BLaER1 (cell line): Measurements from ENCODE around the gene LRRC51.
"Not testable (repeated sequence)": the region's sequence is repeated elsewhere in the genome, so short reads cannot be mapped to it uniquely, and the experiment has no call there.

Experiments
- H3K27ac ChIP-seq: shearing (Covaris generic); formaldehyde crosslinking; 2 replicates; pipeline ENCODE4 v1.8.1; 2022
- H3K27me3 ChIP-seq: shearing (Covaris generic); formaldehyde crosslinking; 2 replicates; pipeline ENCODE4 v1.8.1; 2022
- H3K36me3 ChIP-seq: shearing (Covaris generic); formaldehyde crosslinking; 2 replicates; pipeline ENCODE4 v1.8.1; 2022
- H3K4me1 ChIP-seq: shearing (Covaris generic); formaldehyde crosslinking; 2 replicates; pipeline ENCODE4 v1.8.1; 2022
- H3K4me2 ChIP-seq: shearing (Covaris generic); formaldehyde crosslinking; 2 replicates; pipeline ENCODE4 v1.8.1; 2022
- H3K4me3 ChIP-seq: shearing (Covaris generic); formaldehyde crosslinking; 2 replicates; pipeline ENCODE4 v1.8.1; 2022
- H3K9ac ChIP-seq: shearing (Covaris generic); formaldehyde crosslinking; 2 replicates; pipeline ENCODE4 v1.8.1; 2022
- H3K9me3 ChIP-seq: shearing (Covaris generic); formaldehyde crosslinking; 2 replicates; pipeline ENCODE4 v1.8.1; 2022
- H4K20me1 ChIP-seq: shearing (Covaris generic); formaldehyde crosslinking; 2 replicates; pipeline ENCODE4 v1.8.1; 2022
- Cebpa-rat ChIP-seq: shearing (Covaris generic); IDR thresholded peaks from 2 replicates; pipeline ENCODE4 v1.8.1; 2022

LRRC51 gene

DNA sequence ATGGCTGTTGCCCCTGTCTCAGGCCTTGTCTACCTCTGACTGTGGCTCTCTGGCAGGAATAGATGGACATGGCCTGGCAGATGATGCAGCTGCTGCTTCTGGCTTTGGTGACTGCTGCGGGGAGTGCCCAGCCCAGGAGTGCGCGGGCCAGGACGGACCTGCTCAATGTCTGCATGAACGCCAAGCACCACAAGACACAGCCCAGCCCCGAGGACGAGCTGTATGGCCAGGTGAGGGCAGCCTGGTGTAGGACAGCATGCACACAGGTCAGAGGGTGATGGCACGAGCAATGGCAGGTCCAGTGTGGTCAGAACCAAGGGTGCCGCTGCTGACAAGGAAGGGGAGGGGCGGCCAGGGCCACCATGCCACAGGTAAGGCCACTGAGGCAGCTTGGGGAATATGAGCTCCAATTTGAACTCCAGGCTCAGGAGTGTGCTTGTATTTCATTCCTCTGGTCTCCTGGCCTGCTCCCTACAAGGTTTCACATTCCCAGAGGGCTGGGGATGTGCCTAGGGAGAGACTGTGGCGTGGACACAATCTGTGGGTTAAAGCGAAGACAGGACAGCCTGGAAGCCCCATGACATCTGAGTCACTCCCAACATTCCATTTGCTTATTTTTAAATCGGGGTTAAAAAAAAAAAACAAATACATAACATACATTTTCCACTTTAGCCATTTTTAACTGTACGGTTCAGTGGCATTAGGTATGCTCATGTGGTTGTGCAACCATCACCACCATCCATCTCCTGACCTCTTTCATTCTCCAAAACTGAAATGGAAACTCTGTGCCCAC lies 55.4 kb downstream of the LRRC51 start:
- H3K4me1 ChIP-seq = no peaks in the 10 kb centered on the region
- H3K4me2 ChIP-seq = no peak overlapping the region
- no peak for TF ChIP-seq Cebpa-rat
- no peak overlapping the region for H3K4me3 ChIP-seq
- H3K36me3 ChIP-seq = no peaks in the 10 kb centered on the region
- H4K20me1 ChIP-seq = no peaks in the 10 kb centered on the region
- H3K27ac ChIP-seq = no peak overlapping the region
- H3K9me3 ChIP-seq = 0 out of 2 replicates have a peak, but pooled peaks cover under 1% of the 10 kb centered on the region
- no peaks in the 10 kb centered on the region for H3K27me3 ChIP-seq
- no peak overlapping the region for H3K9ac ChIP-seq

DNA sequence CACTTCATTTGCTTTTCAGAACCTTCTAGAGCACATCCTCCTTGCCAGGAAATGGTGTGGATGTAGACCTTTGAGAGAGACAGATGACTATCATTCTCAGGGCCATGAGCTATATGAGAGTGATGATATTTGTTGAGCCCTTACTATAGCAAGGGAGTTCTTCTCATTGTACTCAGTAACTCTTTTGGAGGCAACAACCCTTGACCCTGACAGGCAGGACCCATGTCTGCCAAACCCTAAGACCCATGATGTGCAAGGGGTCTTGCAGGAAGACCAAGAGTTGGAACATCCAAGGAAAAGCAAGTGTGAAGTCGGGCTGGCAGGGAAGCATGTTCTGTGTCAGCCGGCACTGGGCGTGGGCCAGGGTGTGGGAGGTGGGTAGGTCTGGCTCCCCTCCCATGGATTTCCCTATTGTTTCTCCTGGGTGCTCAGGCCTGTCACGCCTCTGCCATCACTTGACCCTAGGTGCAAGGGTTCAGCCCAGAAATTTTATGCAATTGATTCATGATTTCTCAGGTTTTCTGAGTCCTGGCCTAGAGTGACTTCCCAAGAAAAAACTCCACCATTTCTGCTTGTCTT lies 56.1 kb downstream of the LRRC51 start:
- Histone ChIP-seq H3K27ac (no peak overlapping the region), H3K4me1 (no peaks in the 10 kb centered on the region)

DNA sequence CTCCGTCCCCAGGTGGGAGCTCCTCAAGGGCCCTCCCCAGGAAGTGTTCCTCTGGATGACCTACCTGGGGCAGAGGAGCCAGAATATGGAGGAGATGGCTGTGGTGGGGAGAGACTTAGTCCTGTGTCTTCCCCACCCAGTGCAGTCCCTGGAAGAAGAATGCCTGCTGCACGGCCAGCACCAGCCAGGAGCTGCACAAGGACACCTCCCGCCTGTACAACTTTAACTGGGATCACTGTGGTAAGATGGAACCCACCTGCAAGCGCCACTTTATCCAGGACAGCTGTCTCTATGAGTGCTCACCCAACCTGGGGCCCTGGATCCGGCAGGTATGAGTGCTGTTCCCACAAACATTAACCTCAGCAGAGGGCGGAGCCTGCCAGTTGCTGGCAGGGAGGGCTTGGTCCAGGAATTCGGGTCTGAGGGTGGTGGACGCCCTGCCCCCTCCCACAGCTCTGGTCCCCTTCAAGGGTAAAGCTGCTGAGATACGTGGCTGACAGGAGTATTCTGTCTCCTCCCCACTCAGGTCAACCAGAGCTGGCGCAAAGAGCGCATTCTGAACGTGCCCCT lies 58.3 kb downstream of the LRRC51 start:
- H3K4me1 ChIP-seq = no peaks in the 10 kb centered on the region

More for the DNA sequence above, 56.1 kb downstream of the LRRC51 start:
- Histone ChIP-seq H3K36me3 (no peaks in the 10 kb centered on the region), H3K4me3 (no peak overlapping the region), H3K9ac (no peak overlapping the region), H3K9me3 (no peaks in the 10 kb centered on the region), H3K27me3 (no peaks in the 10 kb centered on the region), H4K20me1 (no peaks in the 10 kb centered on the region), H3K4me2 (no peak overlapping the region)
- no peak for TF ChIP-seq Cebpa-rat

DNA sequence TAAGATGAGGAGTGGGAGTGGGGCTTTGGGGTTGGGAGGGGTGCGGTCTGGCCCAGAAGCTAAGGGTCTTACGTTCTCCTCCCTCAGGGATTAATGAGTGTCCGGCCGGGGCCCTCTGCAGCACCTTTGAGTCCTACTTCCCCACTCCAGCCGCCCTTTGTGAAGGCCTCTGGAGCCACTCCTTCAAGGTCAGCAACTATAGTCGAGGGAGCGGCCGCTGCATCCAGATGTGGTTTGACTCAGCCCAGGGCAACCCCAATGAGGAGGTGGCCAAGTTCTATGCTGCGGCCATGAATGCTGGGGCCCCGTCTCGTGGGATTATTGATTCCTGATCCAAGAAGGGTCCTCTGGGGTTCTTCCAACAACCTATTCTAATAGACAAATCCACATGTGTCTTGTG lies 58.9 kb downstream of the LRRC51 start:
- Histone ChIP-seq H3K9me3 (no peaks in the 10 kb centered on the region), H3K4me2 (no peak overlapping the region), H3K27ac (no peak overlapping the region), H3K4me1 (no peaks in the 10 kb centered on the region), H3K4me3 (no peak overlapping the region), H3K27me3 (no peaks in the 10 kb centered on the region), H3K36me3 (no peaks in the 10 kb centered on the region), H3K9ac (no peak overlapping the region), H4K20me1 (no peaks in the 10 kb centered on the region)
- TF ChIP-seq Cebpa-rat = no peak

More for the DNA sequence above, 58.3 kb downstream of the LRRC51 start:
- Histone ChIP-seq H3K9ac (no peak overlapping the region), H3K4me2 (no peak overlapping the region), H3K9me3 (no peaks in the 10 kb centered on the region), H3K4me3 (no peak overlapping the region), H4K20me1 (no peaks in the 10 kb centered on the region), H3K27me3 (no peaks in the 10 kb centered on the region), H3K36me3 (no peaks in the 10 kb centered on the region), H3K27ac (no peak overlapping the region)
- no peak for TF ChIP-seq Cebpa-rat

GRCh38 chr11:72140661-72141060 lies 60.0 kb downstream of the LRRC51 start:
- no peak for TF ChIP-seq Cebpa-rat
- no peaks in the 10 kb centered on the region for H4K20me1 ChIP-seq
- no peak overlapping the region for H3K4me2 ChIP-seq
- H3K4me3 ChIP-seq = no peak overlapping the region
- no peak overlapping the region for H3K27ac ChIP-seq
- no peak overlapping the region for H3K9ac ChIP-seq
- H3K4me1 ChIP-seq = no peaks in the 10 kb centered on the region
- no peaks in the 10 kb centered on the region for H3K36me3 ChIP-seq
- H3K9me3 ChIP-seq = no peaks in the 10 kb centered on the region
- no peaks in the 10 kb centered on the region for H3K27me3 ChIP-seq

- Histone ChIP-seq H3K4me1 (no peaks in the 10 kb centered on the region), H3K27ac (no peak overlapping the region), H3K4me2 (no peak overlapping the region)
Observed at GRCh38 chr11:72141066-72141465, 60.4 kb downstream of the LRRC51 start.

DNA sequence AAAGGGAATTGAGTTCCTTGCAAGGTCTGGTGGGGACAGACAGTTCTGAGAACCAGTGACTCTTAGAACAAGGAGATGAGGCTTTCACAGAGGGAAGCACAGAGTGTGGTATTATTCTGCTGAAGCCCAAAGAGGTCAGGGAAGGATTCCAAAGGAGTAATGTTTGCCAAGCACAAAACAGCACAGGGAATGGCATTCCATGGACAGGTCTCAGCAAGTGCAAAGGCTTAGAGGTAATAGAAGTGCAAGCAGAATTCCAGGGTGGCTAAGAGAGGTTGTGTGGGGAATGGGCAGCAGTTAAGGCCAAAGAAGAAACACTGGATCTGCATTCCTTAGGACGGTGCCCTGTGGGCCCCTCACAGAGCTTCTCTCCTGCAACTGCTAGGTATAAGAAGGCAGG lies 61.4 kb downstream of the LRRC51 start:
- not testable (repeated sequence) for H3K36me3 ChIP-seq, H3K9ac ChIP-seq, H3K4me1 ChIP-seq, H3K4me3 ChIP-seq, H3K9me3 ChIP-seq, H3K4me2 ChIP-seq, H4K20me1 ChIP-seq, H3K27me3 ChIP-seq, H3K27ac ChIP-seq

More at GRCh38 chr11:72141066-72141465, 60.4 kb downstream of the LRRC51 start:
- no peak for TF ChIP-seq Cebpa-rat
- Histone ChIP-seq H3K9ac (no peak overlapping the region), H3K4me3 (no peak overlapping the region), H4K20me1 (no peaks in the 10 kb centered on the region), H3K36me3 (no peaks in the 10 kb centered on the region), H3K9me3 (no peaks in the 10 kb centered on the region), H3K27me3 (no peaks in the 10 kb centered on the region)

DNA sequence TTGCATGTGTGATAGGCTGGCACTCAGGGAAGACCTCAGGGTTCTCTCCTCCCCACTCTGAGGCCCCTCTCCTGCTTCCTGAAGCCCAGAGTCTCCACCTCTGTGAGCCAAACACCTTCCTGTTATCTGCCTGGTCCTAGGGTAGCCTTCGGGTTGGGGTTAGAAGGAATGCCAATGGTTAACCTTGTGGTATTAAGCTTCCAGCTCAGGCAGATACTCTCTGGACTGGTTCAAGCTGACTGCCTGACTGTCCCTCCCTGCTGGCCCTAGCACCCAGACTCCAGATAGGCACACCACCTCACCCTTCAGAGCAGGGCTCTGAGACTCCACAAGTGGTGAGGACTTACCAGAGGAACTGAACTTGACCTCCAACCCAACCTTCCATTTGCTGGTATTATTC lies 61.9 kb downstream of the LRRC51 start:
- not testable (repeated sequence) for H3K4me3 ChIP-seq, H4K20me1 ChIP-seq, H3K27ac ChIP-seq, H3K4me2 ChIP-seq, H3K9ac ChIP-seq, H3K4me1 ChIP-seq, H3K9me3 ChIP-seq, H3K36me3 ChIP-seq, H3K27me3 ChIP-seq

GRCh38 chr11:72144807-72145565 lies 64.3 kb downstream of the LRRC51 start:
- Histone ChIP-seq H3K9ac (no peak overlapping the region), H3K4me2 (no peak overlapping the region), H3K4me3 (no peak overlapping the region), H3K27me3 (no peaks in the 10 kb centered on the region), H3K9me3 (no peaks in the 10 kb centered on the region), H4K20me1 (no peaks in the 10 kb centered on the region), H3K27ac (no peak overlapping the region), H3K4me1 (no peaks in the 10 kb centered on the region), H3K36me3 (no peaks in the 10 kb centered on the region)
- no peak for TF ChIP-seq Cebpa-rat
